22Rv1 (cell line): ENCODE data around the gene DUS4L.

ENCODE experiments used
- H3K27ac ChIP-seq: fragments of 450-650 bp; 2 replicates; pipeline ENCODE4 v1.5.1; 2017
- ZFX ChIP-seq: fragments of 450-650 bp; IDR thresholded peaks from 2 replicates; pipeline ENCODE4 v1.6.1; 2017; ENCODE audit warnings: antibody characterized with exemption, borderline replicate concordance
- TF ChIP-seq, protein P1 (sequence below): fragments of 450-650 bp; IDR thresholded peaks from 2 replicates; pipeline ENCODE4 v1.5.1; 2017; ENCODE audit warnings: mild to moderate bottlenecking

The DUS4L gene

DNA sequence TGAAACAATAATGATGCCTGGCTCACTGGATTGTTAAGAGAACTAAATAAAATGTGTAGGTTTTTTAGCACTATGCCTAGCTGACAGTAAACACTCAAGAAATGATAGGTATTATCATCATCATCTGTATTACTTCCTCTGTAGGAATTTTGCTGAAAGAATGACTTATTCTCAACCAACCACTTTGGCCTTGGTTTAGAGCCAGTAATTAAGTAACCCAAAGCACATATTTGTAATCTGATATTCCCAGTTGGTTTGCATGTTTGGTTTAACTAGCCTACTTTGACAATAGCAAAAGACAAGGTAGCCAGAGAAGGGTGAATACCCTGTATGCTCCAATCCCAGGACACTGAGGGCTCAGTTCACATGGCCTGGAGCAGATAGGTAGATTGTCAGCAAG lies 50.7 kb downstream of the DUS4L start:
- no peak for TF ChIP-seq ZFX
- TF ChIP-seq, protein P1, sequence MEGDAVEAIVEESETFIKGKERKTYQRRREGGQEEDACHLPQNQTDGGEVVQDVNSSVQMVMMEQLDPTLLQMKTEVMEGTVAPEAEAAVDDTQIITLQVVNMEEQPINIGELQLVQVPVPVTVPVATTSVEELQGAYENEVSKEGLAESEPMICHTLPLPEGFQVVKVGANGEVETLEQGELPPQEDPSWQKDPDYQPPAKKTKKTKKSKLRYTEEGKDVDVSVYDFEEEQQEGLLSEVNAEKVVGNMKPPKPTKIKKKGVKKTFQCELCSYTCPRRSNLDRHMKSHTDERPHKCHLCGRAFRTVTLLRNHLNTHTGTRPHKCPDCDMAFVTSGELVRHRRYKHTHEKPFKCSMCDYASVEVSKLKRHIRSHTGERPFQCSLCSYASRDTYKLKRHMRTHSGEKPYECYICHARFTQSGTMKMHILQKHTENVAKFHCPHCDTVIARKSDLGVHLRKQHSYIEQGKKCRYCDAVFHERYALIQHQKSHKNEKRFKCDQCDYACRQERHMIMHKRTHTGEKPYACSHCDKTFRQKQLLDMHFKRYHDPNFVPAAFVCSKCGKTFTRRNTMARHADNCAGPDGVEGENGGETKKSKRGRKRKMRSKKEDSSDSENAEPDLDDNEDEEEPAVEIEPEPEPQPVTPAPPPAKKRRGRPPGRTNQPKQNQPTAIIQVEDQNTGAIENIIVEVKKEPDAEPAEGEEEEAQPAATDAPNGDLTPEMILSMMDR = no peak
- H3K27ac ChIP-seq = no peak overlapping the region

DNA sequence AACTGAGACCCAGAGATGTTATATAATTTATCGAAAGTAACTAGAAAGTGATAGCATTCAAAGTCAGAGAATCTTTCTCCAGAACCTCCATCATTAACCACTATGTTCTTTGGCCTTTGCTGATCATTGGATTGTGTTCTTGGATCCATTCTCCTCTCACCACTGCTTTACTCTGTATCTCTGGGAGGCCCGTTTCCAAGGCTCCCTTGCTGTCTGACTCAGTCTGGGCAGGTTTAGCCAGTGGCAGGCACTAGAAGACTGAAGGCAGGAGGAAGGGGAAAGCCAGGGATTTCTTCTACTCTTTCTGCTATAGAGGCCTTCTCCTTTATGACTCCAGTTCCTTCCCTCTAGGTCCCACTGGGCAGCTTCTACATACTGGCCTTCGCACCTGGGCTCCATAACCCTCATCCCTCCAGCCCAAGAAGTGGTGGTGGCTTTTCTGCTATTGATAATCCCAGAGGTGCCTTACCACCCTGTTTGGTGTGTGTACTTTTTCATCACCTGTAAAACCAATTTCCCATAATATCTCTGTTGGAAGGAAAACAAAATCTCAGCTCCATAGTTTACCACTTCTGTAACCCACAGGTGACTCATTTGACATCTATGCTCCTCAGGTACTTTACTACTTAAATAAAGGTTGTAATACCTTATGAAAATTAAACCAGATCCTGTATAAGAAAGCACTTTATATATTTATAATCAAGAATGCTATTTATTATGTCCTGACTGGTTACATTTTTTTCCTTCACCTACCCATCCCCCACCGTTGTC lies 52.3 kb downstream of the DUS4L start:
- H3K27ac ChIP-seq = no peak overlapping the region
- TF ChIP-seq, protein P1 = no peak
- TF ChIP-seq ZFX = no peak

DNA sequence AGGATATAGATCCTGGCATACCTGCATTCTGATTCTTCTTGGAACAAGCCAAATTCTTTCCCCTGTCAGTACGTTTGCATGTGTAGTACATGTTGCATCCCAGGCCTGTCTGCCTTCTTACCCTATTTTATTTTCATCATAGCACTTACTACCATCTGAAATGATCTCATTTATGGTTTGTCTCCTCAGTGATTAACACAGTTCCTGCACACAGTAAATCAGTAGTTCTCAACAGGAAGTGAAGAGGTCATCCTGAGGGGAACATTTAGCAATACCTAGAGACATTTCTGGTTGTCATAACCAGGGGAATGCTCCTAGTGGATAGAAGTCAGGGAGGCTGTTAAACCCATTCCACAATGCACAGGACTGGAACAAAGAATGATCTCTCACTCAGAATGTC lies 58.7 kb downstream of the DUS4L start:
- TF ChIP-seq ZFX = no peak
- TF ChIP-seq, protein P1 = no peak
- H3K27ac ChIP-seq = no peak overlapping the region

DNA sequence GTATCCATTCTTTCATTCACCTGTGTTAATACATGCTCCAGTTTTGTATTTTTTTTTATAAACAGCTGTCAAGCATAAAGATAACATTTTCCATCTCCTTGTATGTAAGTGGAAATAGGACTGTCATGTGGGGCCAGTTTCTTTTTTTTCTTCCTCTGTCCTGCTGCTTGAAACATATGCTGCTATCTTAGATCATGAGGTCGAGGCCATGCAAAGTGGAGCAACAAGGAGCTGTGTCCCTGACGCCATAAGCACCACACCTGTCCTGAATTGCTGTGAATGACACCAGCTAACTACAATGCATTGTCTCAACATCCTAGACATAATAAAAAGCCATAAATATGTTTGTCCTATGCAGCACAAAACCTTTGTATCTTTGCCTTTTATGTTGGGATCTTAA lies 59.1 kb downstream of the DUS4L start:
- TF ChIP-seq, protein P1 = no peak
- TF ChIP-seq ZFX = no peak
- H3K27ac ChIP-seq = no peak overlapping the region

DNA sequence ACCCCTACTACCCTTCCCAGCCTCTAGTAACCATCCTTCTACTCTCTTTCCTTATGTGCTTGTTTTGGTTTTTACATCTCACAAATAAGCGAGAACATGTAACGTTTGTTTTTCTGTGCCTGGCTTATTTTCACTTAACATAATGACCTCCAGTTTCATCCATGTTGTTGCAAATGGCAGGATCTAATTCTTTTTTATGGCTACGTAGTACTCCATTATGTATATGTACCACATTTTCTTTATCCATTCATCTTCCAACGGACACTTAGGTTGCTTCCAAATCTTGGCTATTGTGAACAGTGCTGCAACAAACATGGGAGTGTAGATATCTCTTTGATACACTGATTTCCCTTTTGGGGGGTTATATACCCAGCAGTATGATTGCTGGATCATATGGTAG lies 63.2 kb downstream of the DUS4L start:
- H3K27ac ChIP-seq = no peak overlapping the region
- TF ChIP-seq, protein P1 = no peak
- no peak for TF ChIP-seq ZFX
